KOPT-K1 (cell line): ENCODE data around the gene PGRMC2.
"Not testable (repeated sequence)": the region's sequence is repeated elsewhere in the genome, so short reads cannot be mapped to it uniquely, and the experiment has no call there.

Experiments used
- H3K27ac ChIP-seq: fragments of 200-600 bp; sonication (generic); 2 replicates; pipeline ENCODE4 v1.5.1; 2016; ENCODE audit warnings: antibody characterized with exemption, mild to moderate bottlenecking, low read depth, low read length; ENCODE audit not compliant: poor library complexity, severe bottlenecking
- H3K36me3 ChIP-seq: fragments of 200-600 bp; sonication (generic); 2 replicates; pipeline ENCODE4 v1.5.1; 2017; ENCODE audit warnings: antibody characterized with exemption, mild to moderate bottlenecking, low read length, moderate library complexity; ENCODE audit not compliant: insufficient read depth
- H3K9me3 ChIP-seq: fragments of 200-600 bp; sonication (generic); 2 replicates; pipeline ENCODE4 v1.5.1; 2017; ENCODE audit warnings: antibody characterized with exemption, low read length, mild to moderate bottlenecking; ENCODE audit not compliant: insufficient read depth, poor library complexity, severe bottlenecking

The PGRMC2 gene

DNA sequence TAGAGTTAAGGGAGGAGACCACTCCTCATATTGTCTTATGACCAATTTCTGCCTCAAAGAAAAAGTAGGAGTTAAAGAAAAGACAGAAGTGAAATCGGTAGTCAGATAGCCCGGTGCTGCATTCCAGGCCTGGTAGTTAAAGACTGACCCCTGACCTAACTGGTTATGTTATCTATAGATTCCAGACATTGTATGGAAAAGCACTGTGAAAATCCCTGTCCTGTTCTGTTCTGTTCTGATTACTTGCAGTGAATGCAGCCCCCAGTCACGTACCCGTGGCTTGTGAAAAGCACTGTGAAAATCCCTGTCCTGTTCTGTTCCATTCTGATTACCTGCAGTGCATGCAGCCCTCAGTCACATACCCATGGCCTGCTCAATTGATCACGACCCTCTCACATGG, 27.7 kb downstream of the PGRMC2 start:
- not testable (repeated sequence) for H3K27ac ChIP-seq, H3K9me3 ChIP-seq, H3K36me3 ChIP-seq

DNA sequence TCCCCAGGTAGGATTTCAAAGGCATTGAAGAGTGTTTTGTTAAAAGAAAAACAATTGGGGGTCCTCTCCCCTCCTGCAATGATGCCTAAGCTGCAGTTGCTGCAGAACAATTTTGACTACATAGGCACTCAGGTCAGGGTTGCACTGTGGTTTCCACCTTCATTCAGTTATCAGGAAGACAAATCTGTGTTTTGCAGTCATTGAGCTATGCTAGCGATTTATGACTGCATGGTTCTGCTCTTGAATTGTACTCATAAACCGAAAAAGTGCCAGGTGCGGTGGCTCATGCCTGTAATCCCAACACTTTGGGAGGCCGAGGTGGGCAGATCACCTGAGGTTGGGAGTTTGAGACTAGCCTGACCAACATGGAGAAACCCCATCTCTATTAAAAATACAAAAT, 29.4 kb downstream of the PGRMC2 start:
- H3K27ac ChIP-seq, H3K36me3 ChIP-seq, H3K9me3 ChIP-seq: not testable (repeated sequence)

DNA sequence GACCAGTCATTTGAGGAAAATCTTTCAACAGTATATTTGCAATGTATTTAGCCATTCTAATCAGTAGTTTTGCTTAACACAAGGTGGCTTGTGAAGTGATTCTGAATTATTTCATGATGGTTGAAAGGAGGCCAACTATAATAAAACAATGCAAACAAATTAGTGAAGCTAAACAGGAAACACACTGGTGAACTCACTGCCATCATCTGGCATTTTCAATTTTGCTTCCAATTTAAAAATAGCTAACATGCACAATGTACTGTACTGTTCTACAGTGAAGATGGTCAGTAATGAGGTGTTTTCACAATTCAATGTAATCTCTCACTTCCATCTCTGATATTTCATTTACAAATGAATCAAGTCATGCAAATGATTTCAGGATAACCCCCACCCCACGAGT, 31.1 kb downstream of the PGRMC2 start:
- no peak overlapping the region for H3K27ac ChIP-seq

DNA sequence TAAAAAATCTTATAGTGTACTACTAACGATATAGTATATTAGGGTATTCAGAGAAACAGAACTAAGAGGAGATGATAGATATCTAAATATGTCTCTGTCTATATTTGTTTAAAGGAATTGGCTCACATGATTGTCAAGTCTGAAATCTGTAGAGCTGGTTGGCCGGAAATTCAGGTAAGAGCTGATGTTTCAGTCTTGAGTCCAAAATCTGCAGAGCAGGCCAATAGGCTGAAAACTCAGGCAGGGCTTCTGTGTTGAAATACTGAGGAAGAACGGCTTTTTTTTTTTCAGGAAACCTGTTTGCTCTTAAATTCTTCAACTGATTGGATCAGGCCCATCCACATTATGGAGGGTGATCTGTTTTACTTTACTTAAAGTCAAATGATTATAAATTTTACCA, 31.7 kb downstream of the PGRMC2 start:
- Histone ChIP-seq H3K9me3 (peaks cover 23% of the 10 kb centered on the region), H3K36me3 (no peaks in the 10 kb centered on the region), H3K27ac (no peak overlapping the region)

More for the DNA sequence above, 31.1 kb downstream of the PGRMC2 start:
- Histone ChIP-seq H3K9me3 (peaks cover 16% of the 10 kb centered on the region), H3K36me3 (no peaks in the 10 kb centered on the region)

DNA sequence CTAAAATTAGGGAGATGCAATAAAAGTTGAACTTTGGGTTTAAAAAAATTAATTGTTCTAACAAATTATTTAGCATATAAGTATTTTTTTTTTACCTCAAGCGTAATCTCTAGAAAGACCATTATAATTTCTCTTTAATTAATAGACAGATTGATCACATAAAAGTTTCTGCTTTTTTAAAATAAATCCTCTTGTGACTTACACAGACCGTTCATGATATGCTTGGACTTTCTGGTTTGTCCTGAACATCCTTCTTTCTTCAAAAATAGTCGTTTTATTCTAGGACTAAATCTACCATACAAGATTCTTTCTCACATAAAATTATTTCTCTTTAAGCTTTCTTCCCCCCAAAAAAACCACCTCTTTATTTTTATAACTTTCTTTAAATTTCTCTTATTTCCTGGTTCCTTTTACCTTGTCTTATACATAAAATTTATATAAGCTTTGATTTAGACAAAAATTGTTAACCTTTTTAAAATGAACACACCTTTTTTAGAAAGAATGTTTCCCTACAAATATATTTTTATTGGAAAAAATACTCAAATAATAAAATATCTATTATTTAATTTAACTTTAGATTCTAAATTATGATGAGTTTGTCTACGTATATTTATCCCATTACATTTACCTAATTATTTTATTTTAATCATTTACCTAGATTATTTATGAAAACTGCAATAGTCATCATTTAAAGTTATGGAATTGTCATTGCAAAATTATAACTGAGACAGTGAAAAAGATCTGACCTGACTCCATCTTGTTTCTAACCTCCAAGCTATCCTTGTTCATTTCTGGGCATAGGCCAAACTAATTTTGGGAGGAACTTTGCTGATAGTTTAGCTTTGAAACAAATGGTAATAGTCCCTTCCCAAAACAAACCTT, 37.6 kb downstream of the PGRMC2 start:
- peaks cover 60% of the 10 kb centered on the region for H3K9me3 ChIP-seq
- no peaks in the 10 kb centered on the region for H3K36me3 ChIP-seq
- no peak overlapping the region for H3K27ac ChIP-seq

DNA sequence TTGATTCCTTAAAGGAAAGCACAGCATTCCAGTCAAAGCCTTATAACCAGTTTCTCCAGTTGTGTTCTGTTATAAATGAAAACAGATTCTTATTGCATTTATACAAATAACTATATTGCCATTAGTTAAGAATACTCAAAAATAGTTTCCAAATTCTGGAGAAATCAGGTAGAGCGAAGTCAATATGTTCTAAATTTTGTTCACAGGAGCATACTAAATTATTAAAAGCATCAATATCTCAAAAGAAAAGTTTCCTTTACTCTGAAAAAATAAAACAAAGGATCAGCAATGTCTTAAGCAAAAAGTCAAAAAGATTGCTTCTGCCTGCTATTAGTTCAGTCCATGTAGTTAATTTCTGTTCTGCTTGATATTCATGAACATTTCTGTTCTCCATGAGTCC, 39.7 kb downstream of the PGRMC2 start:
- no peak overlapping the region for H3K27ac ChIP-seq
- H3K36me3 ChIP-seq: no peaks in the 10 kb centered on the region
- H3K9me3 ChIP-seq: peaks cover 56% of the 10 kb centered on the region

DNA sequence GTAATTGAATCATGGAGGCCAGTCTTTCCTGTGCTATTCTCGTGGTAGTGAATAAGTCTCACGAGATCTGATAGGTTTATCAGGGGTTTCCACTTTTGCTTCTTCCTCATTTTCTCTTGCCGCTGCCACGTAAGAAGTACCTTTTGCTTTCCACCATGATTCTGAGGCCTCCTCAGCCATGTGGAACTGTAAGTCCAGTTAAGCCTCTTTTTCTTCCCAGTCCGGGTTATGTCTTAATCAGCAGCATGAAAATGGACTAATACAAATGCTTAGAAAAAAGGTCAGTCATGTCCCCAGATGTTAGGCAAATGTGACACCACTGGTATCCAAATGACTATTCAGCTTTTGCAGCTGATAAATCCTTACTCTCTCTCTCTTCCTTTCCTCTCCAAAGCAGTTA, 42.2 kb downstream of the PGRMC2 start:
- H3K27ac ChIP-seq, H3K36me3 ChIP-seq: not testable (repeated sequence)
- peaks cover 33% of the 10 kb centered on the region for H3K9me3 ChIP-seq

DNA sequence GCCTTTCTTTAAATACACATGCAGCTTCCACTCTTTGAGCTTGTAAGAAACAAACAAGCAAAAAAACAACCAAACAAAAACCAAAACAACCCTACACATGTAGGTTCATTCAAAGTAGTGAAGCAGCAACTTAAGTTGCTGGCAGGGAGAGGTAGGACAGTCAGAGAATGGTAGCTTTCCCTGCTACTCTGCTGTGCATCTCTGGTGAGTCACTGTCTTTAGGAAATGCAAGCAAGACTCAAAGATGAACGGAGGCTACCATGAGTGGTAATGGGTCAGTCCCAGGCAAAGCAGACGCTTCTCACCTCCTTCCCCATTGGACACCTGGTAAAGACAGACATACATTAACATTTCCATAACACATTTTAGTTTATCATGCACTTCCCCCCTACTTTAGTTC, 43.2 kb downstream of the PGRMC2 start:
- H3K9me3 ChIP-seq: peaks cover 23% of the 10 kb centered on the region
- no peak overlapping the region for H3K27ac ChIP-seq
- no peaks in the 10 kb centered on the region for H3K36me3 ChIP-seq

DNA sequence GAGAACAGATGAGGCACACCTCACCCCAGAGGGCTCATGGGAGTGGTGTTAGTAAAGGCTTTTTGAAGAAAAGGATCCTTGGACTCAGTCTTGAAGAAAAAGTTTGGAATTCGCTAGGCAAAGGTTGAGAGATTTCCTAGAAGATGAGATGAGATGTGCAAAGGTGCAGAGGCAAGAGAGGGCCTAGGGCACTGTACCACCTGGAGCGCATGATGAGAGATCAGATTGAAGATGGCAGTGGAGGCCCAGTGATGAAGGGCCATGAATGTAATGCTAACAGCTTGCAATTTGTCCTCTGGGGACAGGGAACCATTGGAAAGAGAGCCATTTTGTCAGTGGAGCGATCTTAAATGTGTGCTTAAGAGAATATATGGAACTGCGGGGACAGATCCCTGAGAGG, 45.0 kb downstream of the PGRMC2 start:
- H3K9me3 ChIP-seq: peaks cover 6% of the 10 kb centered on the region
- H3K27ac ChIP-seq: no peak overlapping the region
- H3K36me3 ChIP-seq: no peaks in the 10 kb centered on the region

DNA sequence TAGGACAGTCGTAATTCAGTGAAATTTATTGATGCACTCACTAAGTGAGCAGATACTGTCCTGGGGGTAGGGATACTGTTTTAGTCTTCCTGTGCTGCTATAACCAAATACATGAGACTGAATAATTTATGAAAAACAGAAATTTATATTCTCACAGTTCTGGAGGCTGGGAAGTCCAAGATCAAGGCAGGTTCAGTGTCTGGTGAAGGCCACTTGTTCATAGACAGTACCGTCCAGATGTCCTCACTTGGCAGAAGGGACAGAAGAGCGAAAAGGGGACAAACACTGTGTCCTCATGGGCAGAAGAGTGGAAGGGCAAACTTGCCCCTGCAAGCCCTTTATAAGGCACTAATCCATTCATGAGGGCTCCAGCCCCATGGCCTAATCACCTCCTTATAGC, 45.6 kb downstream of the PGRMC2 start:
- no peaks in the 10 kb centered on the region for H3K36me3 ChIP-seq
- no peak overlapping the region for H3K27ac ChIP-seq

DNA sequence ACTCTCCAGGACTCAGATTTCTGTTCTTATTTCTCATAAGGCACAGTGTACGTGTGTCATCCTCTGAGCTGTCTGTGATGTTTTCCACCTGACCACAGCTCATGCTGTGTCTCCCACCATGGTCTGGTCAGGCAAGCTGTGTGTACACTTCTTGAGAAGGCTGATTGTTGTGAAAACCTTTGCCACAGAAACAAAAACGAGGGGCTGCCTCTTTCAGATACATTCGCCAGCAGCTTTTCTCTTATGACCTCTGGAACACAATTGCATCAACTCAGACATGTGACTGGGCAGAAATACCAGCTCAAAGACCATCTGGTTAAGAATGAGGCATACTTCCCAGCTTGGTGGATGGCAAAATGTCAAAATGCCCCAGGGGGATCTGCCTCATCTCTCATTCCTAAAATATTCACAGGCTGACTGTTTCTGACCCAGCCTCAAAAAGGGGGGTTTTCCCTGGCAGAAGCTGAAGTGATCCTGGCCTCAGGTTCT, 46.1 kb downstream of the PGRMC2 start:
- H3K27ac ChIP-seq: no peak overlapping the region
- H3K9me3 ChIP-seq: no peaks in the 10 kb centered on the region

More for the DNA sequence above, 45.6 kb downstream of the PGRMC2 start:
- no peaks in the 10 kb centered on the region for H3K9me3 ChIP-seq

DNA sequence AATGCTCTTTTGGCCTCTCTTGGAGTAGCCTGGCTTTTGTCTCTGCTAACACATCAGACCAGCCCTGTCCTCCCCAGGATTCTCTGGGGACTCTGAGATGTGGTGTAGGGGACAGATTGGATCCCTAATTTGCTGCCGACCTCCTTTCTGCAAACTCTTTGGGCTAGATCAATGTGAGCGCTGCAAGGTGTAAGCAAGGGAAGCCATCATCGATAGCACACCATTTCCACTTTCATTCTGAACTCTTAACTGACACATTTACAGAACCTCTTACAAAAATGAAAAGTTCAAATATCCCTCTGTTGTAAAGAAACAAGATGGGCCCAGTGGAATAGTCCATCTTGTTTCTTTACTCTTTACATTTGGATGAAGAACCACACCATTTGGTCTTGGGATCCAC, 46.6 kb downstream of the PGRMC2 start:
- H3K36me3 ChIP-seq: no peaks in the 10 kb centered on the region
- H3K9me3 ChIP-seq: no peaks in the 10 kb centered on the region
- H3K27ac ChIP-seq: no peak overlapping the region

More for the DNA sequence above, 46.1 kb downstream of the PGRMC2 start:
- no peaks in the 10 kb centered on the region for H3K36me3 ChIP-seq

DNA sequence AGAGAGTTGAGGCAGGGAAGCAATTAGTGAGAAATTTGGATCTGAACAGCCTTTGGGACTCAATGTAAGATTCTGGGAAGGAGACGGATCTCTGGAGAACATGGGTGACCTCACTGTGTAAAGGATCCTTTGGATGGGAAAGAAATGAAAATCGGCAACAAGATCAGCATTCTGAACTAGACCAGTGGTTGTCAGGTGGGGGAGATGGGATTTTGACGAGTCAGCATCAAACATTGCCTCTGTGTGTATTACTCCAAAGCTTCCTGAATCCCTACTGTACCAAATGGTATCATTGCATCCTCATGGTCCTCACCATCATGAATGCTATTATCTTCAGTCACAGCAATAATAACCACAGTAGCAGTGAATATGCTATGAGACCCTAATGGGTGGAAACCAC, 52.8 kb downstream of the PGRMC2 start:
- no peaks in the 10 kb centered on the region for H3K9me3 ChIP-seq

DNA sequence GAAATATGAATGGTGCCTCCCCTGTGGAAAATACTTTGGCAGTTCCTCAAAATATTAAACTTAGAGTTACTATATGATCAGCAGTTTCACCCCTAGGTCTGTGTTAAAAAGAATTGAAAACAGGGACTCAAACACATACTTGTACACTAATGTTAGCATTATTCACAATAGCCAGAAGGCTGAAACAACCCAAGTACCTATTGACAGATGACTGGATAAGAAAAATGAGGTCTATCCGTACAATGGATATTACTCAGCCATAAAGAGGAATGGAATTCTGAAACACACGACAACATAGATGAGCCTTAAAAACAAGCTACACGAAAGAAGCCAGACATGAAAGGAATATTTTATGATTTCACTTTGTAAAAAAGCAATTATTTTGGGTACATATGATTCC, 54.9 kb downstream of the PGRMC2 start:
- H3K27ac ChIP-seq: no peak overlapping the region
- H3K9me3 ChIP-seq: no peaks in the 10 kb centered on the region
- H3K36me3 ChIP-seq: no peaks in the 10 kb centered on the region

More for the DNA sequence above, 52.8 kb downstream of the PGRMC2 start:
- Histone ChIP-seq H3K36me3 (no peaks in the 10 kb centered on the region), H3K27ac (no peak overlapping the region)

DNA sequence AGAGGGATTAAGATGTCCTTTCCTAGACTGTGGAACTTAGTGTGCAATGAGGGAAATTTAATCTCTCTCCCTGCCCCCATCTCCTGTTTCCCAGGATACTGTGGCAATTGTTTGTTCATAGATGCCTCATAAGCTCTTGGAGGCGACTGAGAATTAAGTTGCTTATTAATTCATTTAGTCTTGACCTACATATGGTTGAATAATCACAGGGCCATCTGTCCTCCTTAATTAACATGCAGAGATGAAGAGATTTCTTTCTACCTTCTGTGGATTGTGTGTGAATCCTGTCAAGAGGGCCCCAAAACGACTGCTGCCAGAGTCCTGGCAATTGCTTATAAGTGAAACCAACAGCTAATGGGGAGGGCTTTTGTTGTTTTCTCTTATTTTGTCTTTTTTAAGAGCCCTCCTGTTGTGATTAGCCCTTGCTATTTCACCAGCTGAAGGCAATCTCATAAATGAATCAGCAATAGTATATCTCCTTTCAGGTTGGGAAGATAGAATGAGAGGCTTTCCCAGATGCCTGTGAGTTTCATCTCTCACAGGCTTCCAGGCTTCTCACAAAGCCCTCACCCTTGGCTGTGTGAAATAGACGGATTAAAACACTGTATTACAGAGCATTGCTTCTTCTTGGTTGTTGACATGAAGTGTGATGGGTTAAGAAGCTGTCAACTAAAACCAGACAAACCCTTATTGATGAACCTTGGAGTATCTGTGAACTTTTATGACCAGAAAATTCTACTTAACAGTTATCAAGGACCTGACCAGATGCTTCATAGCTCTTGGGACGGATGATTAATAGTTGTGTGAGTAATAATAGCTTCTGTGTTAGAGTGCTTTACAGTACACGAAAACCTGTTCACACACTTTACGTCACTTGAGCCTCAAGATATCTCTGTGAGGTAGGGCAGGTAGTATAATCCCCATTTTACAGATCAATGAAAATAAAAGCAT, 58.5 kb downstream of the PGRMC2 start:
- H3K36me3 ChIP-seq: no peaks in the 10 kb centered on the region
- H3K9me3 ChIP-seq: no peaks in the 10 kb centered on the region
- no peak overlapping the region for H3K27ac ChIP-seq
